HFFc6 (cell line): ENCODE measurements around the gene CDC5L. TPM values are rescaled to one million over a fixed set of nuclear protein-coding genes. Genes with fewer than 3 reads are reported as not detected.

ENCODE experiments used
- DNase-seq: peaks from one replicate; pipeline ENCODE4 v3.0.0-alpha.2; 2018
- H3K27ac Mint-ChIP-seq: 2 replicates; pipeline ENCODE4 v1.8.0; 2020; ENCODE audit warnings: mild to moderate bottlenecking, mixed read lengths
- H3K27me3 Mint-ChIP-seq: 2 replicates; pipeline ENCODE4 v1.8.0; 2021; ENCODE audit warnings: mild to moderate bottlenecking, moderate library complexity, mixed read lengths; ENCODE audit not compliant: insufficient read depth
- H3K36me3 Mint-ChIP-seq: 2 replicates; pipeline ENCODE4 v1.8.0; 2021; ENCODE audit warnings: low read depth, mixed read lengths
- H3K4me1 Mint-ChIP-seq: 2 replicates; pipeline ENCODE4 v1.8.0; 2020; ENCODE audit warnings: low read depth, mixed read lengths
- H3K4me3 Mint-ChIP-seq: 2 replicates; pipeline ENCODE4 v1.8.0; 2020; ENCODE audit warnings: mild to moderate bottlenecking, moderate library complexity, mixed read lengths
- H3K9me3 Mint-ChIP-seq: 2 replicates; pipeline ENCODE4 v1.8.0; 2020; ENCODE audit warnings: mild to moderate bottlenecking, mixed read lengths
- CTCF ChIP-seq: fragments of 200-600 bp; sonication (generic); IDR thresholded peaks from 2 replicates; pipeline ENCODE4 v1.5.0; 2021; ENCODE audit warnings: antibody characterized with exemption, mild to moderate bottlenecking
- total RNA-seq, 6 experiments: library from RNA; stranded (reverse); fragmentation: NEBNext Ultra II Directional; extraction: Animal tissue kit (Norgen Biotek cat#: 25700); gene quantifications; 2 replicates in 1 of 6; 3 replicates in 5 of 6; pipeline ENCODE4 v1.2.3, GENCODE V29; 2021

Gene CDC5L
- total RNA-seq, 6 experiments from 2014 or later: 17.9 to 23.5 (median 21.6) TPM

DNA sequence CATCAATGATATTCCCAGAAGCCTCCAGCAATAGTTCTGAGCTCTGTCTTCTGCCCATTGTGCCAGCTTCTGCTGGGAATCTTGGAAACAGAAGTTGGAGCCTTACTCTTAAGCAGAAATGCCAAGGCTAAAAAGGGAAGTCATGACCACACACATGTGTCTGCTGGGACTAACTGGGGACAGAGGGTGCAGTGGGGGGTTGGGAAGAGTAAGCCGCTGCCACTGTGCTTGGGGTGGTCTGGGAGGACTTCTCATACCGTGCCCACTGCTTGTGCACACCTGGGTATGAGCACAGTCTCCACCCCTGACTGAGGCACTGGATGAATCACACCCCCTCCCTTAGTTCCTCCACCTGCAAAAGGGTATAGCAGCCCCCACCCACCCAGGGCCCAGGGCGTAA lies 90.7 kb downstream of the CDC5L start:
- peaks cover 15% of the 10 kb centered on the region for H3K4me1 Mint-ChIP-seq
- peaks cover 3% of the 10 kb centered on the region for H3K27me3 Mint-ChIP-seq
- no peaks in the 10 kb centered on the region for H3K9me3 Mint-ChIP-seq
- no peak for TF ChIP-seq CTCF
- H3K36me3 Mint-ChIP-seq: no peaks in the 10 kb centered on the region
- DNase-seq: no peak
- H3K4me3 Mint-ChIP-seq: no peak overlapping the region
- H3K27ac Mint-ChIP-seq: no peak overlapping the region

GRCh38 chr6:44478591-44479254 lies 91.2 kb downstream of the CDC5L start:
- DNase-seq: no peak
- Mint-ChIP-seq H3K9me3 (no peaks in the 10 kb centered on the region), H3K36me3 (no peaks in the 10 kb centered on the region), H3K27ac (no peak overlapping the region), H3K27me3 (peaks cover 3% of the 10 kb centered on the region), H3K4me1 (peaks cover 15% of the 10 kb centered on the region), H3K4me3 (no peak overlapping the region)
- no peak for TF ChIP-seq CTCF

DNA sequence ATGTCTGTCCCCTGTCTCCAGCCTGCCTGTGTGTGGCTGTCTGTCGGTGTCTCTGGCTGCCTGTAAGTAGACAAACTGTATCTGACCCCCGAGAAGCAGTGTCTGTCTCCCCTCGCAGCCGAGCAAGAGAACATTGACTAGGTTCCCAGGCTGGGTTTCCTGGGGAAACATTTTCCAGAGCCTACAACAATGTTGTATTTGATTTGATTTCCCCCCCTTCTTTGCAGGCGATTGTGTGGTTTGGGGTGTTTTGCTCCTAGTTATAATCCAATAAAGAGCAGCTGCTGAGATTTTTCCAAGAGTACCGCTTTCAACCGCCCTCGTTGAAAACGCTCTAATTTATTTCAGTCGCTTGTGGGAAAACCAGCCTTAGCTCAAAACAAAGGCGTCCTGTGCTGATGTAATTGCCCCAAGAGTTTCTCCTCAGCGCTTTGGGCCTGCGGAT lies 92.6 kb downstream of the CDC5L start:
- no peak for TF ChIP-seq CTCF
- Mint-ChIP-seq H3K9me3 (no peaks in the 10 kb centered on the region), H3K27me3 (peaks cover 1% of the 10 kb centered on the region), H3K4me1 (peaks cover 5% of the 10 kb centered on the region), H3K36me3 (no peaks in the 10 kb centered on the region), H3K27ac (no peak overlapping the region), H3K4me3 (no peak overlapping the region)
- no peak for DNase-seq

DNA sequence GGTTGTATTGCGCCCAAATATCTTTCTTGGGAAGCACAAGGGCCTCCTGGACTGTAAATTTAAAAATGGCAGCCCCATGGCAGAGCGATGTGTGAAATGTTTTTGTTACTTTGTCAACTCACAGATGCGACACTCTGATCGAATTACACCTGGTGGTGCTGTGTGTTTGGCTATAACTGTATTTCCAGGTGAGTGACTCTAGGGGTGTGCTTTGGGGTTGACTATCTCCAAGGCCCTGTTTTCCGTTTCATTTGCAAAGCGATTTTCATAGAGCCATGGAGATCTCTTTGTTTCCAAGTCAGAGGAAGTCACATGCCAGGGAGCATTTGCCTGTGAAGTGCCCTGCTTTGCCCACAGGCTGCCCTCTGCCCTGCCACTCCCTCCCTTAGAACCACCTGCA lies 93.5 kb downstream of the CDC5L start:
- no peaks in the 10 kb centered on the region; the same call in 1 of the 2 replicates for H3K27me3 Mint-ChIP-seq
- TF ChIP-seq CTCF: no peak
- H3K9me3 Mint-ChIP-seq: no peaks in the 10 kb centered on the region
- no peaks in the 10 kb centered on the region for H3K36me3 Mint-ChIP-seq
- H3K4me1 Mint-ChIP-seq: peaks cover 10% of the 10 kb centered on the region
- no peak overlapping the region for H3K4me3 Mint-ChIP-seq
- no peak for DNase-seq
- H3K27ac Mint-ChIP-seq: no peak overlapping the region

DNA sequence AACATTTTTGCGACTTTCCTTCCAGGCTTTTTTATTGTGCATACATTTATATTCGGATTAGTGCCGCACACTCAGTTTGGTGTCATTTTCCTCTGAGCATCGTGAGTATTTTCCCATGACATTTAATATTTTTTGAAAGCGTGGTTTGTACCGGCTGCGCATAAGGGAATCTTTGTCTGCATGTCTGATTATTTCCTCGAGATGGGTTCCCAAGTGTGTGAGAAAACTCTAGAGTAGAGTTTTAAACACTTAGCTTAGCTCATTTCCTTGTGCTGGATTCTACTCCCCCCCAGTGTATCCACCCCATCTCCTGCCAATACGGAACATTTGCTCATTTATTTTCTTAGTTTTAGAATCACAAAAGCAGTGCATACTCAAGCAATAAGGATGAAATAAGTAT lies 94.3 kb downstream of the CDC5L start:
- DNase-seq: no peak
- H3K4me1 Mint-ChIP-seq: peaks cover 17% of the 10 kb centered on the region
- H3K9me3 Mint-ChIP-seq: no peaks in the 10 kb centered on the region
- no peaks in the 10 kb centered on the region for H3K36me3 Mint-ChIP-seq
- no peak overlapping the region for H3K4me3 Mint-ChIP-seq
- no peaks in the 10 kb centered on the region; the same call in none of the 2 replicates for H3K27me3 Mint-ChIP-seq
- TF ChIP-seq CTCF: no peak
- no peak overlapping the region for H3K27ac Mint-ChIP-seq
